ENCODE measurements around the gene GAS7. TPM values are rescaled to one million over a fixed set of nuclear protein-coding genes. Genes with fewer than 3 reads are reported as not detected.

The GAS7 gene
- polyA plus RNA-seq, 1 donor (not counting 4 experiments of a cell fraction or from before 2014, with no cell fraction given) = 0.10 TPM

DNA sequence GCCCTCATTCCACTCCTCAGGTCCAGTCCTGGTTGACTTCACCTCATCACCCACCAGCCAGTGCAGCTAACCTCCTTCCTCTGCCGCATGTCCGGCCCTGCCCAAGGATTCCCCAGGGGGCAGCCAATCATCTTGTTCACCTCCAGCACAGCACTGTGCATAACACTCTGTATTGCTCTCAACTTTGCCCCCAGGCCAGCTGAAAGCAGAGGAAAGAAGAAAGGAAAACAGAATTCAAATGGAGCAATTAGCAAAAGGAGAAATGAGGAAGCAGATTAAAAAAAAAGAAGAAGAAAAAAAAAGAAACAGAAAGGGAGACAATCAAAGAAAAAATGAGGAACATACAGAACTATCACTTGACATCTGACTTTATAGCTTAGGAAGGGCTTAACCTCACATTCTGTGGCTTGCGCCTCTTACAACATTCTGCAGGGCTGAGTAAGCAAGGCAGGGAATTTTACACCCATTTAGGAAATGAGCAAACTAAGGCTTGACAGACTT is 26.1 kb downstream of the GAS7 start:
- Histone ChIP-seq H3K4me2 (ENCODE audit: control insufficient read depth, extremely low read depth, insufficient read depth, low read depth, low read length) (no peak overlapping the region), H3K9me1 (ENCODE audit: control insufficient read depth, extremely low read depth, insufficient read depth, low read length) (no peaks in the 10 kb centered on the region), H3K4me1 (ENCODE audit: control insufficient read depth, extremely low read depth, insufficient read depth, low read length) (peaks cover 8% of the 10 kb centered on the region), H3K9ac (ENCODE audit: control insufficient read depth, extremely low read depth, insufficient read depth, low read length) (no peak overlapping the region), H3K27me3 (ENCODE audit: control insufficient read depth, extremely low read depth, insufficient read depth, low read length) (no peaks in the 10 kb centered on the region), H3K9me3 (ENCODE audit: control insufficient read depth, low read depth, low read length) (no peaks in the 10 kb centered on the region), H3K27ac (ENCODE audit: control insufficient read depth, insufficient read depth, low read length) (no peak overlapping the region), H3K4me3 (ENCODE audit: control insufficient read depth in 2 of 3, extremely low read depth in 1 of 3, insufficient read depth in 2 of 3, low read depth in 1 of 3, low read length in 3 of 3) (no peak overlapping the region), H3K79me2 (ENCODE audit: control insufficient read depth, insufficient read depth, low read length) (no peaks in the 10 kb centered on the region), H3K36me3 (ENCODE audit: control insufficient read depth in 2 of 2, extremely low read depth in 1 of 2, insufficient read depth in 2 of 2, low read length in 2 of 2) (no peaks in the 10 kb centered on the region), H4K20me1 (ENCODE audit: control insufficient read depth, extremely low read depth, insufficient read depth, low read length) (no peaks in the 10 kb centered on the region), H2AFZ (ENCODE audit: control insufficient read depth, low read length) (no peak overlapping the region)
- dilution Hi-C loops (cut with MboI; ENCODE audit: extremely low pct_ligation_motif_present, low sequenced_read_pairs) = no loop called here
- no peak for DNase-seq (ENCODE audit: low read depth, low spot score)
- FAIRE-seq = no peak
- no peak for TF ChIP-seq EZH2 (IDR thresholded peaks at IDR 0.05; ENCODE audit: low read length)

DNA sequence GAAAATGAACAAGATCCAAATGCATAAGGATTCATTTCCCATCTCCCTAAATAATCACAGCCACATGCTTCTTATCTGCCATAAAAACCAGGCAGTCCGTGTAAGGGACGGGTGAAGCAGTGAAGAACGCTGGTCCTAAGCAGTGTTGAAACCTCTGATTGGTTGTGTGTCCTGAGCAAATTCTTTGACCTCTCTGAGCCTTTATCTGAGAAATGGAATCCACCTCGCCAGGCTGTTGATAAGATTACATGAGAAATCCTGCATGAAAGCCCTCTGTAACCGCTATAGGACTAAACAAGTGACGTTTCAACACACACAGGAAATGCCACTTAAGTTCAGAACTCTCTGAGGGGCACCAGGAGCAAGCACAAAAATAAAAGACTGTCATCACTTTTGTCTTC is 26.8 kb downstream of the GAS7 start:
- no peaks in the 10 kb centered on the region for H4K20me1 ChIP-seq (ENCODE audit: control insufficient read depth, extremely low read depth, insufficient read depth, low read length)
- peaks cover 8% of the 10 kb centered on the region for H3K4me1 ChIP-seq (ENCODE audit: control insufficient read depth, extremely low read depth, insufficient read depth, low read length)
- H3K4me2 ChIP-seq (ENCODE audit: control insufficient read depth, extremely low read depth, insufficient read depth, low read depth, low read length) = no peak overlapping the region
- H3K9me3 ChIP-seq (ENCODE audit: control insufficient read depth, low read depth, low read length) = no peaks in the 10 kb centered on the region
- no peaks in the 10 kb centered on the region for H3K36me3 ChIP-seq (ENCODE audit: control insufficient read depth in 2 of 2, extremely low read depth in 1 of 2, insufficient read depth in 2 of 2, low read length in 2 of 2)
- no peak overlapping the region for H3K27ac ChIP-seq (ENCODE audit: control insufficient read depth, insufficient read depth, low read length)
- no peak overlapping the region for H3K4me3 ChIP-seq (ENCODE audit: control insufficient read depth in 2 of 3, extremely low read depth in 1 of 3, insufficient read depth in 2 of 3, low read depth in 1 of 3, low read length in 3 of 3)
- DNase-seq (ENCODE audit: low read depth, low spot score) (no peak), FAIRE-seq (no peak)
- no peaks in the 10 kb centered on the region for H3K27me3 ChIP-seq (ENCODE audit: control insufficient read depth, extremely low read depth, insufficient read depth, low read length)
- no peaks in the 10 kb centered on the region for H3K79me2 ChIP-seq (ENCODE audit: control insufficient read depth, insufficient read depth, low read length)
- no peak overlapping the region for H2AFZ ChIP-seq (ENCODE audit: control insufficient read depth, low read length)
- H3K9ac ChIP-seq (ENCODE audit: control insufficient read depth, extremely low read depth, insufficient read depth, low read length) = no peak overlapping the region
- no peaks in the 10 kb centered on the region for H3K9me1 ChIP-seq (ENCODE audit: control insufficient read depth, extremely low read depth, insufficient read depth, low read length)
- dilution Hi-C loops (cut with MboI; ENCODE audit: extremely low pct_ligation_motif_present, low sequenced_read_pairs) = no loop called here
- TF ChIP-seq EZH2 (IDR thresholded peaks at IDR 0.05; ENCODE audit: low read length) (no peak), CTCF (optimal IDR thresholded peaks at IDR 0.05 in 1 of 3, IDR thresholded peaks at IDR 0.05 in 1 of 3, conservative IDR thresholded peaks at IDR 0.05 in 1 of 3; ENCODE audit: extremely low read depth in 1 of 3, insufficient read depth in 2 of 3, low read length in 3 of 3) (no peak)

DNA sequence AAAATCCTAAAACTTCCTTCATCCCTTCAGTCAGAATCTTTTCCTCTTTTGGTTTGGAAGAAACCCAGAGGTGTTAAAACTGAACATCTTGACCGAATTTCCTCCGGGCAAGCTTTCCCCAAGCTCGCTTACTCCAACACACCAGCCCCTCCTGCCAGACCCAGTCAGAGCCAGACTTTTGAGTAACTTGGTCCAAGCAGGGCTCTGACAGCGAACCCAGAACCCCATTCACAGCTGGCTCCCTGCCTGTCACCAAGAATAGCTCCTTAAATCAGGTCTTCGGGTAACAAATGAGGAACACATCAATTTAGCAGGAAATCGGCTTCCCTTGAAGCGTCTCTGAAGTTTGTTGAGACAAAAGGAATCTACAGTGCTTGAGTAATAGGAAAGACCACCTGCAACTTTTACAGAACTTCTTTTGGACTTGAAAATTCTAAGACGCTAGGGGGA is 27.3 kb downstream of the GAS7 start:
- no peak overlapping the region for H2AFZ ChIP-seq (ENCODE audit: control insufficient read depth, low read length)
- H3K27ac ChIP-seq (ENCODE audit: control insufficient read depth, insufficient read depth, low read length) = no peak overlapping the region
- H3K9me3 ChIP-seq (ENCODE audit: control insufficient read depth, low read depth, low read length) = no peaks in the 10 kb centered on the region
- no peak for TF ChIP-seq CTCF (optimal IDR thresholded peaks at IDR 0.05 in 1 of 3, IDR thresholded peaks at IDR 0.05 in 1 of 3, conservative IDR thresholded peaks at IDR 0.05 in 1 of 3; ENCODE audit: extremely low read depth in 1 of 3, insufficient read depth in 2 of 3, low read length in 3 of 3)
- TF ChIP-seq EZH2 (IDR thresholded peaks at IDR 0.05; ENCODE audit: low read length) = no peak
- H4K20me1 ChIP-seq (ENCODE audit: control insufficient read depth, extremely low read depth, insufficient read depth, low read length) = no peaks in the 10 kb centered on the region
- H3K9ac ChIP-seq (ENCODE audit: control insufficient read depth, extremely low read depth, insufficient read depth, low read length) = no peak overlapping the region
- H3K4me1 ChIP-seq (ENCODE audit: control insufficient read depth, extremely low read depth, insufficient read depth, low read length) = peaks cover 8% of the 10 kb centered on the region
- no peak for DNase-seq (ENCODE audit: low read depth, low spot score)
- FAIRE-seq = no peak
- no peaks in the 10 kb centered on the region for H3K27me3 ChIP-seq (ENCODE audit: control insufficient read depth, extremely low read depth, insufficient read depth, low read length)
- no peak overlapping the region for H3K4me3 ChIP-seq (ENCODE audit: control insufficient read depth in 2 of 3, extremely low read depth in 1 of 3, insufficient read depth in 2 of 3, low read depth in 1 of 3, low read length in 3 of 3)
- no peaks in the 10 kb centered on the region for H3K79me2 ChIP-seq (ENCODE audit: control insufficient read depth, insufficient read depth, low read length)
- no peak overlapping the region for H3K4me2 ChIP-seq (ENCODE audit: control insufficient read depth, extremely low read depth, insufficient read depth, low read depth, low read length)
- H3K36me3 ChIP-seq (ENCODE audit: control insufficient read depth in 2 of 2, extremely low read depth in 1 of 2, insufficient read depth in 2 of 2, low read length in 2 of 2) = no peaks in the 10 kb centered on the region
- H3K9me1 ChIP-seq (ENCODE audit: control insufficient read depth, extremely low read depth, insufficient read depth, low read length) = no peaks in the 10 kb centered on the region
- dilution Hi-C loops (cut with MboI; ENCODE audit: extremely low pct_ligation_motif_present, low sequenced_read_pairs) = no loop called here

Measured in keratinocyte (primary cell).